GM18867 (cell line): ENCODE data around the gene ARID1B.

ENCODE experiments used
- ATAC-seq: cut with Tn5 transposase; IDR thresholded peaks from one replicate; pipeline ENCODE4 v1.9.1; 2021; ENCODE audit warnings: mild to moderate bottlenecking, moderate library complexity; ENCODE audit not compliant: unreplicated experiment

Gene ARID1B

GRCh38 chr6:157251586-157252247 is 474.5 kb downstream of the ARID1B start:
- ATAC-seq: no peak

DNA sequence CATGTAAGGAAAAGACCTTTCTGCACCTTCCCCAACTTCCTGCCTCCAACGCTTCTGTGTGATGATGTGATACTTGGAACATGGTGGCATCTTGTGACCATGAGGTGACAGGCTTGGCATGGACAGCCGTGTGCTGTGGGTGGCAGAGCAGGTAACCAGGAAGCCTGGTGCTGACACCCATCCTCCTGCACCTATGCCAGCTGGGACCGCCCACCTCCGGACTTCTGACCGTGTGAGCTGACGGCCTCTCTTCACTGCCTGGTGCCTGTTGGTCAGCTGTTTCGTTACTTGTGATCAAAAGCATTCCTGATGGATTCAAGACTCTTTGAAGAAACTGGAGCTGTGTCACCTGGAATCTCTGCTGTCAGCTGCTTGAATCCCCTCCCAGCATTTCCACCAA is 475.8 kb downstream of the ARID1B start:
- no peak for ATAC-seq

GRCh38 chr6:157253699-157254098 is 476.5 kb downstream of the ARID1B start:
- ATAC-seq: no peak

DNA sequence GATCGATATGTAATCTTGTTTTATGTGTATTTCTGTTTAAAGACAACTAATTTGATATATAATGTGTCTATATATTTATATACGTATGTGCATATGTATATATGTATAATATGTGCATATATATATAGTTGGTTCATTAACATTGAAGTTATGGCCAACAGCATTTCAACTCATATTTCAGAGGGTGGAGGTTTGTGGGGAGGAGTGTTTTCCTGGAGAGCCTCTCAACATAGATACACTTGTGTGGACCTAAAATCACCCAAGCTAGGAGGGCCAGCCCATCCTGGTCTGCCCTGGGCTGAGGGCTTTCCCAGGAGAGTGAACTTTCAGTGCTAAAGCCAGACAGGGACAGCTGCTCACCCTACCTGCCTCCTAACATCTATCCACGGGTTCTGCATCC is 477.4 kb downstream of the ARID1B start:
- no peak for ATAC-seq

GRCh38 chr6:157255079-157255478 is 477.9 kb downstream of the ARID1B start:
- ATAC-seq: no peak

- no peak for ATAC-seq
These were observed 481.7 kb downstream of the ARID1B start for GRCh38 chr6:157258878-157259277.

DNA sequence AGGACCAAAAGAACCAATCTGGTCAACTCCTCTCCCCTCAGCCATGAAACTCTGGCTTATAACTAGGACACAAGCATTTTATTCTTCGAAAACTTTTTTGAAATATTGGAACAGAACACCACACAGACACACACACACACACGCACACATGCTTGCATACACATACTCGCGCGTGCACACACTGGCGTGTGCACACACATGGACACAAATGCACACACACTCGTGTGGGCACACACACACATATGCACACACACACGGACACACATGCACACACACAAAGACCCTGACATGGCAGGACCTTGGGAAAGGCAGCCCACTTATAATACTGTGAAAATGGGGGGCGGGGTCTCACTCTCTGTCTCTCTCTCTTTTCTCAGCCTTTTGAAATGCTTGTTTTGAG is 482.3 kb downstream of the ARID1B start:
- ATAC-seq: no peak
